Mesendoderm (in vitro differentiated cells): ENCODE results near the gene ACO2.
"Not testable (repeated sequence)": the region's sequence is repeated elsewhere in the genome, so short reads cannot be mapped to it uniquely, and the experiment has no call there.

ENCODE experiments used
- DNase-seq: peaks from one replicate; pipeline ENCODE4 v3.0.0; 2013
- H2AK5ac ChIP-seq: 2 replicates; pipeline ENCODE4 v1.6.1; 2013; ENCODE audit warnings: low read length, inconsistent platforms
- H2BK120ac ChIP-seq: 2 replicates; pipeline ENCODE4 v1.6.1; 2013; ENCODE audit warnings: low read depth, mild to moderate bottlenecking, low read length, moderate library complexity, mixed read lengths
- H2BK15ac ChIP-seq: replicated peaks from 2 replicates; pipeline ENCODE4 v1.6.1; 2013; ENCODE audit warnings: low read depth, mild to moderate bottlenecking, moderate library complexity
- H2BK5ac ChIP-seq: 2 replicates; pipeline ENCODE4 v1.6.1; 2013; ENCODE audit warnings: low read length, inconsistent platforms
- H3K18ac ChIP-seq: 2 replicates; pipeline ENCODE4 v1.6.1; 2013; ENCODE audit warnings: mild to moderate bottlenecking, low read length, mixed read lengths
- H3K23ac ChIP-seq: one replicate; pipeline ENCODE4 v1.6.1; 2013; ENCODE audit warnings: low read length
- H3K27ac ChIP-seq: 2 replicates; pipeline ENCODE4 v1.5.1; 2013; ENCODE audit warnings: low read depth, mild to moderate bottlenecking, inconsistent platforms, low read length, moderate library complexity
- H3K27me3 ChIP-seq: 2 replicates; pipeline ENCODE4 v1.6.1; 2013; ENCODE audit warnings: low read length, control low read depth, mild to moderate bottlenecking, inconsistent platforms; ENCODE audit not compliant: insufficient read depth, poor library complexity
- H3K36me3 ChIP-seq: 2 replicates; pipeline ENCODE4 v1.6.1; 2013; ENCODE audit warnings: low read length, inconsistent platforms; ENCODE audit not compliant: control insufficient read depth, insufficient read depth
- H3K4ac ChIP-seq: one replicate; pipeline ENCODE4 v1.6.1; 2013; ENCODE audit warnings: low read depth, mild to moderate bottlenecking, low read length, moderate library complexity
- H3K4me1 ChIP-seq: 2 replicates; pipeline ENCODE4 v1.6.1; 2013; ENCODE audit warnings: low read depth, low read length, inconsistent platforms; ENCODE audit not compliant: control insufficient read depth
- H3K4me2 ChIP-seq: 2 replicates; pipeline ENCODE4 v1.6.1; 2013; ENCODE audit warnings: low read length
- H3K4me3 ChIP-seq: 2 replicates; pipeline ENCODE4 v1.5.1; 2013; ENCODE audit warnings: mild to moderate bottlenecking, low read length
- H3K56ac ChIP-seq: one replicate; pipeline ENCODE4 v1.6.1; 2013; ENCODE audit warnings: low read length
- H3K79me1 ChIP-seq: 2 replicates; pipeline ENCODE4 v1.6.1; 2013; ENCODE audit warnings: low read length, inconsistent platforms
- H3K79me2 ChIP-seq: 2 replicates; pipeline ENCODE4 v1.6.1; 2013; ENCODE audit warnings: mild to moderate bottlenecking, low read length; ENCODE audit not compliant: control insufficient read depth, insufficient read depth
- H3K9ac ChIP-seq: 2 replicates; pipeline ENCODE4 v1.6.1; 2013; ENCODE audit warnings: low read length, inconsistent platforms
- H4K5ac ChIP-seq: one replicate; pipeline ENCODE4 v1.6.1; 2013; ENCODE audit warnings: low read length
- H4K8ac ChIP-seq: one replicate; pipeline ENCODE4 v1.6.1; 2013; ENCODE audit warnings: low read depth, mild to moderate bottlenecking, control low read depth, low read length, moderate library complexity
- WGBS: extraction: QIAGEN DNeasy Blood & Tissue Kit; methylation state at CpG from one replicate; pipeline ENCODE4 v1.1.7; 2013; ENCODE audit warnings: low lambda C conversion rate, missing lambda C conversion rate; ENCODE audit not compliant: insufficient coverage; ENCODE audit errors: extremely low coverage; 5-methylcytosine and 5-hydroxymethylcytosine counted together

ACO2 gene

DNA sequence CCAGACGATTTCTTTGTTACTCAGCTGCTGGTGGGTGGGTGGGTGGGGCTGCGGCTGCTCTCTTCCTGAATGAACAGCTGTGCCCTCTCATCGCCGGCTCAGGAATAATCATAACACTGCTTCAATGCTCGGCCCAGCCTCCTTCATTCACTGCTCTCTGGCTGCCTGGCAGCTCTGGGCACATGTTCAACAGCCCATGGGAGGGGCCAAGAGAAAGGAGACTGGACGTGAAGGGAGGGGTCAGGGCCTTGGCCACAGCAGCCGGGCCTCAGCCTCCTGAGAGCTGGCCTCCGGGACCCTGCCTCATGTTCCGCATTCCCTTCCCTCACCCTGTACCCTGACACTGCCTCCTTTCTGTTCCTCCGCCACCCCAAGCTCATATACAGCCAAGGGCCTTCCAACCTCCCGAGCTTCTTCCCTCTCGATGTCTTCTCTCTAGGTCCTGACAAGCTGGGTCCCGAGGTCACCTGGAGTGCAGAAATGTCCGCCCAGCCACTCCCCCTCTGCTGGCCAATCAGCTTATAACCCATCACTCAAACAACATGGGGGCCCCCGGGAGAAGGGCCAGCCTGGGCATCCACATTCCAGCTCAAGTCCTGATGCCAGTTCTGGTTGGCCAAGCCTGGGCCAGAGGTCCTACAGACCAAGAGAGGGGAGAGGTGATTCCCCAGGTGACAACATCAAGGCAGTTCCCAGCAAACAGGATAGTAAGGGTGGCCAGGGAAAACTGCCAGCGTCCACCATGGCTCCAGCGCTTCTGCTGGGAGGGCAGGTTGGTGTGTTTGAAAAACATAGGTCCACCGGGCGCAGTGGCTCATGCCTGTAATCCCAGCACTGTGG is 88.7 kb downstream of the ACO2 start:
- Histone ChIP-seq H2BK120ac (no peak overlapping the region), H2BK15ac (no peak overlapping the region), H3K23ac (no peak overlapping the region), H3K4me1 (no peaks in the 10 kb centered on the region), H3K4ac (no peak overlapping the region), H2AK5ac (no peak overlapping the region), H3K4me2 (no peak overlapping the region), H3K79me2 (no peaks in the 10 kb centered on the region), H3K36me3 (no peaks in the 10 kb centered on the region), H3K4me3 (no peak overlapping the region), H2BK5ac (no peak overlapping the region), H3K27ac (no peak overlapping the region), H4K5ac (no peak overlapping the region), H3K9ac (no peak overlapping the region), H3K27me3 (no peaks in the 10 kb centered on the region), H4K8ac (no peak overlapping the region), H3K56ac (no peak overlapping the region), H3K18ac (no peak overlapping the region), H3K79me1 (no peaks in the 10 kb centered on the region)
- WGBS, result no CpG with 5 or more reads among the region's 19 CpGs
- DNase-seq, result no peak

GRCh38 chr22:41558241-41558630 is 89.3 kb downstream of the ACO2 start:
- H3K4me3 ChIP-seq, H3K23ac ChIP-seq, H3K56ac ChIP-seq, H4K5ac ChIP-seq, H2BK5ac ChIP-seq, DNase-seq, H3K27me3 ChIP-seq, H3K79me1 ChIP-seq, H3K79me2 ChIP-seq, H3K4me1 ChIP-seq, H3K27ac ChIP-seq, H3K4me2 ChIP-seq, H3K4ac ChIP-seq, H3K36me3 ChIP-seq, H4K8ac ChIP-seq, H3K18ac ChIP-seq, H3K9ac ChIP-seq, H2BK15ac ChIP-seq, H2BK120ac ChIP-seq, H2AK5ac ChIP-seq: not testable (repeated sequence)
- WGBS, result no CpG with 5 or more reads among the region's 13 CpGs

GRCh38 chr22:41560095-41560471 is 91.2 kb downstream of the ACO2 start:
- no peak overlapping the region for H2BK15ac ChIP-seq
- H4K8ac ChIP-seq, result no peak overlapping the region
- no peak overlapping the region for H3K9ac ChIP-seq
- no peak overlapping the region for H4K5ac ChIP-seq
- H2BK120ac ChIP-seq, result no peak overlapping the region
- no peak overlapping the region for H2AK5ac ChIP-seq
- H3K4me3 ChIP-seq, result no peak overlapping the region
- H3K79me2 ChIP-seq, result no peaks in the 10 kb centered on the region
- DNase-seq, result no peak
- no peak overlapping the region for H3K56ac ChIP-seq
- H3K36me3 ChIP-seq, result no peaks in the 10 kb centered on the region
- no peak overlapping the region for H3K23ac ChIP-seq
- H3K27ac ChIP-seq, result no peak overlapping the region
- H3K79me1 ChIP-seq, result no peaks in the 10 kb centered on the region
- H2BK5ac ChIP-seq, result no peak overlapping the region
- no peaks in the 10 kb centered on the region for H3K4me1 ChIP-seq
- H3K27me3 ChIP-seq, result no peaks in the 10 kb centered on the region
- no peak overlapping the region for H3K4ac ChIP-seq
- no CpG with 5 or more reads among the region's 6 CpGs for WGBS
- H3K4me2 ChIP-seq, result no peak overlapping the region
- H3K18ac ChIP-seq, result no peak overlapping the region

DNA sequence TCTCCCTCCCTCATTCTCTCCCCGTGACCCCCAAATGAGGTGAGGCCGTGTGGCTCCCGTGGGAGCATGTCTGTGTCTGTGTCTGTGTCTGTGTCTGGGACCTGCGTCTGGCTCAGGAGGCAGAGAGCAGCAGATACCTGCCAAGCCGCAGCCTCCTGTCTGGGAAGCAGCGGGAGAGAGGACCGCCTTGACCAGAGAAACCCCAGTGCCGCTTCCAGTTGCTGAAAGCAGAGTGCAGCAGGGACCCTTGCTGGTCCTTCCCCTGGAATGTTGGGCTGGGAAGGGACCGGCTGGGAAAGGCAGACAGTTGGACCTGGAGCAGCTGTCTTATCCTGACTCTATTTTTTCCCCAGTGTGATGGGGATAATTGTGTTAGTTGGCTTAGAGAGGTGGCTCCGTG is 92.4 kb downstream of the ACO2 start:
- Histone ChIP-seq H3K79me2 (no peaks in the 10 kb centered on the region), H3K4ac (no peak overlapping the region), H4K5ac (no peak overlapping the region), H3K27ac (no peak overlapping the region), H3K4me1 (no peaks in the 10 kb centered on the region), H3K56ac (peak overlapping the region; percentile 71), H3K9ac (peak overlapping the region; percentile 33), H3K23ac (peak overlapping the region; percentile 11), H3K4me2 (peak overlapping the region; percentile 53), H3K36me3 (no peaks in the 10 kb centered on the region), H4K8ac (no peak overlapping the region), H3K79me1 (no peaks in the 10 kb centered on the region), H3K4me3 (no peak overlapping the region), H2BK120ac (no peak overlapping the region), H2BK15ac (no peak overlapping the region), H3K27me3 (no peaks in the 10 kb centered on the region), H2BK5ac (no peak overlapping the region), H3K18ac (no peak overlapping the region), H2AK5ac (no peak overlapping the region)
- peak; percentile 62 for DNase-seq
- no CpG with 5 or more reads among the region's 10 CpGs for WGBS

- H3K23ac ChIP-seq, result no peak overlapping the region
- no peak overlapping the region for H2BK120ac ChIP-seq
- H3K18ac ChIP-seq, result peak overlapping the region; percentile 20
- DNase-seq, result no peak
- no peaks in the 10 kb centered on the region for H3K36me3 ChIP-seq
- no peak overlapping the region for H3K27ac ChIP-seq
- H3K27me3 ChIP-seq, result no peaks in the 10 kb centered on the region
- H3K4me3 ChIP-seq, result no peak overlapping the region
- H3K79me1 ChIP-seq, result no peaks in the 10 kb centered on the region
- H2BK5ac ChIP-seq, result no peak overlapping the region
- no peak overlapping the region for H4K8ac ChIP-seq
- H3K4me2 ChIP-seq, result no peak overlapping the region
- H3K4ac ChIP-seq, result no peak overlapping the region
- H3K56ac ChIP-seq, result no peak overlapping the region
- peak overlapping the region; percentile 9 for H3K9ac ChIP-seq
- no CpG with 5 or more reads among the region's 5 CpGs for WGBS
- H3K79me2 ChIP-seq, result no peaks in the 10 kb centered on the region
- H3K4me1 ChIP-seq, result no peaks in the 10 kb centered on the region
- no peak overlapping the region for H2AK5ac ChIP-seq
- H4K5ac ChIP-seq, result no peak overlapping the region
- no peak overlapping the region for H2BK15ac ChIP-seq
These were observed 92.9 kb downstream of the ACO2 start for GRCh38 chr22:41561788-41562187.

DNA sequence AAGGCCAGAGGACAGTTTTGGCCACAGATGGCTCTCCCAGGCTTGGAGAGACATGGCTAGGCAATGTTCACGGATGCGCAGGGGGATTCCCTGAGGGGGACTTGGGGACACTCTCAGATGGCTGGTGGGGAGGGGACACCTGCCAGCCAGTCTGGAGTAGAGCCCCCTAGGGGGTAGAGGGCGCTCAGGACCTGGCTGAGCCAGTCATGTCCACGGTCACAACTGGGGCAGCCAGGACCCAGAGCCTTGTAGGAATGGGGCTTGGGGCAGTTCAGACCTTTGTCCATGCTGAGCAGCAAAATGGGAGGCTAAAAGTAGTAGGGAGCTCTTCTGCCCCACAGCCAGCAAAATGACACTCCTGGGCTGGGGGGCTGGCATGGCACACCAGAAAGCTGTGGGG is 93.5 kb downstream of the ACO2 start:
- DNase-seq, result no peak
- H3K18ac ChIP-seq, result peak overlapping the region; percentile 16
- H3K27me3 ChIP-seq, result no peaks in the 10 kb centered on the region
- no peak overlapping the region for H3K56ac ChIP-seq
- H3K9ac ChIP-seq, result no peak overlapping the region
- H2BK5ac ChIP-seq, result no peak overlapping the region
- H4K5ac ChIP-seq, result no peak overlapping the region
- H3K27ac ChIP-seq, result peak overlapping the region; percentile 38
- H2BK15ac ChIP-seq, result no peak overlapping the region
- no peak overlapping the region for H2AK5ac ChIP-seq
- H3K4me1 ChIP-seq, result no peaks in the 10 kb centered on the region
- H3K79me1 ChIP-seq, result no peaks in the 10 kb centered on the region
- H3K4ac ChIP-seq, result no peak overlapping the region
- H3K36me3 ChIP-seq, result no peaks in the 10 kb centered on the region
- H3K23ac ChIP-seq, result no peak overlapping the region
- no CpG with 5 or more reads among the region's 4 CpGs for WGBS
- H2BK120ac ChIP-seq, result no peak overlapping the region
- no peak overlapping the region for H4K8ac ChIP-seq
- H3K79me2 ChIP-seq, result no peaks in the 10 kb centered on the region
- no peak overlapping the region for H3K4me3 ChIP-seq
- no peak overlapping the region for H3K4me2 ChIP-seq
